Hematopoietic multipotent progenitor cell treated with erythropoietin and hydrocortisone succinate and interleukin-3 and kit ligand, for 15 days (in vitro differentiated cells): ENCODE measurements around the gene CLEC16A.

Source experiments
- DNase-seq: peaks from one replicate; pipeline ENCODE4 v3.0.0-alpha.2; 2015; ENCODE audit warnings: low spot score

The CLEC16A gene

DNA sequence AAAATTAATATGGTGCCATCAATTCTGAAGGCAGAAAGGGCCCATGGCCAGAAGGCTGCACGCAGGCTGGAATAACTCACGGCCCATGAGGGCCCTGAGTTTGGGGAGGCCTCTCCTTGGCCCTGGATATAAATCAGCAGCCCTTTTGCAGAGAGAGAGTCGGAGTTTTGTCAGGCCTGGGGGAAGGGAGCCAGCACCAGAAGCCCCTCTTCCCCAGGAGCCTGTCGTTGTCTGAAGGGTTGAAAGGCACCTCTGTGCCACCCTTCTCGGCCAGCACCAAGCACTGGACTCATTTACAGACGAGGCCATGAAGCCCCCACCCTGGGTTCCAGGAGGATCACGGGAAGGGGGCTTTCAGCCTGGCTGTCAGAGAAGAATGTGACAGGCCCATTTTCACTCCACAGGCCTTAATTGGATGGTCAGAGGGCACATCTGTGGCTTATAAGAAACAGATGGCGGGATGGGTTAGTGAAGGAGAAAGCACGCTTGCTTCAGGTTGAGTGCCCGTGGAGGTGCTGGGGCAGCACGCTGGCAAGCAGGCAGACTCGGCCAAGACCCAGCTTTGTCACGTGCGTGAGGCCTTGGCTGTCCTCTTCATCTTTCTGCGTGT is 140.6 kb downstream of the CLEC16A start:
- DNase-seq, result no peak

DNA sequence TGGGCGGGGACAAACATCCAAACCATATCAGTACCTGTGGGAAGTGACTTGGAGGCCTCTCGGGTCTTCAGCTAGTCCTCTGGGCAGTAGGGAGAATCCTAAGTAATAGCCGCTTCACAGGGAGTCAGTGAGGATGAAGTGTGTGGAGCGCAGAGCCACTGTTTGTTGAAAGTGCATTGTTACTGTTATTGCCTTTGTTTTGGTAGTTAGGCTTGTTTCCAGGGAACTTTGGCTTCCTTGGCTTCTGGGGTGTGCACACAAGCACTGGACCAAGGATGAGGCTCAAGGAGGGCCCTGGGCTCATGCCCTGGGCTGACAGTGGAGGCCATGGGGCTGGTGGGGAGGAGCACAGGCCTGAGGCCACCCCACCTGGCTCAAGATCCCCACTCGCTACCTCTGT is 141.6 kb downstream of the CLEC16A start:
- no peak for DNase-seq

DNA sequence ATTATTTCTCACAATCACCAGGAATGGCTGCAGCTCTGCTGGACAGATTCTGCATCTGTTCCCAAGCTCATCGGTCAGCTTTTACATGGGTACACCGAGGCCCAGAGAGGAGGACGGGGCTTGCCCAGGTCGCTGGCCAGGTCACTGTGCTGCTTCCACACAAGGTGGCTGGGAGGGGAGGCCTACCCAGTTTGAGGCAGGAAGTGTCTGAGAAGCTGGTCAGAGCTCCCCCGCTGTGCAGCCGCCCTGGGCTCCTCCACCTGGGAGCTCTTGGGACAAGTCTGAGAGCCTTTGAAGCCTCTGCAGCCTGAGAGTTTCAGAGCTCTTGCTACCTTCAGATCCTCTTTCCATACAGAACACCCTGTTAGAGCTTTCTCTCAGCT is 143.3 kb downstream of the CLEC16A start:
- DNase-seq, result no peak

DNA sequence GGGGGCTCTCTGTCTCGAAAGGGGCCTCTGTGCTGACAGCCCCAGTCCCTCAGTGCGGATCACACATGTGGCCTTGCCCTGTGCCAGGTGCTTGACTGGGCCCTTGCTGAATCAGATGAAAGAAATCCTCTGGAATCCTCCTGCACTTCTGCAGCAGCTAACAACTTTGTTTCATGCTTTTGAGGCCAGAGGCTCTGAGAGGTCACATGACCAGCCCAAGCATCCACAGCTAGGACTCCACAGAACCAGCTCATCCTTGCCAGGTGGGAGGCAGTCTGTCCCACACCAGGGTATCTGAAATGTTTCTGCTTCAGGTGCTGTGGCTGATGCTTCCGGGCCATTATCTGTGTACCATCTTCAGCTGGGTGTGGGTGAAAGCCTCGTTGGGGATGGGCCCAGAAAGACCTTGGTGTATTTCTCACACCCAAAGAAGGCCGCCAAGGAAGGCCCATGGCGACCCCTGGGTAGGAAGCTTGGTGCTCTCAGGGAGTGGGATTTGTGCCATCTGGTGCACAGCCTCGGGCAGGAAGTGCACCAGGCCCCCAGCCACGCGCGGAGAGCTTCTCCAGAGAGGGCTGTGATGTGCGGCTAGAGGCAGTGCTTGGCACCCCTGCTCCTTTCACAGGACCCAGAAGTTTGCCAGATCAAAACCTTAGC is 143.8 kb downstream of the CLEC16A start:
- no peak for DNase-seq

DNA sequence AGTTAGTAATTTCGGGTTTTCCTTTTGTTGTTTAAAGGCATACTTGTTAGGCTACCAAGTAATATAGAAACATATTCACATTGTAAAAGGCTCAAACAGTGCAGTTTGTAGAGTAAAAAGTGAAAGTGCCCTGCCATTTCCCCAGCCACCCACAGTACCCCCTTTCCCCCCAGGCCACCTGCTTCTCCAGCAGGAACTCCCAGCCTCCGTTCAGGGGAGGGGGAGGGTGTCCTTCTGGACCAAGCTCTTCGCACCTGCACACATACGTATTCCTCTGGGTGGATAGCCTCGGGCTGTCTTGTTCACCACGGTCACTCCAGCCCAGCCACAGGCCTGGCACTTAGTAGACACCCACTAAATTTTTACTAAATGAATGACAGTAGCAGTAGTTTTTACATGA is 144.5 kb downstream of the CLEC16A start:
- DNase-seq, result no peak

DNA sequence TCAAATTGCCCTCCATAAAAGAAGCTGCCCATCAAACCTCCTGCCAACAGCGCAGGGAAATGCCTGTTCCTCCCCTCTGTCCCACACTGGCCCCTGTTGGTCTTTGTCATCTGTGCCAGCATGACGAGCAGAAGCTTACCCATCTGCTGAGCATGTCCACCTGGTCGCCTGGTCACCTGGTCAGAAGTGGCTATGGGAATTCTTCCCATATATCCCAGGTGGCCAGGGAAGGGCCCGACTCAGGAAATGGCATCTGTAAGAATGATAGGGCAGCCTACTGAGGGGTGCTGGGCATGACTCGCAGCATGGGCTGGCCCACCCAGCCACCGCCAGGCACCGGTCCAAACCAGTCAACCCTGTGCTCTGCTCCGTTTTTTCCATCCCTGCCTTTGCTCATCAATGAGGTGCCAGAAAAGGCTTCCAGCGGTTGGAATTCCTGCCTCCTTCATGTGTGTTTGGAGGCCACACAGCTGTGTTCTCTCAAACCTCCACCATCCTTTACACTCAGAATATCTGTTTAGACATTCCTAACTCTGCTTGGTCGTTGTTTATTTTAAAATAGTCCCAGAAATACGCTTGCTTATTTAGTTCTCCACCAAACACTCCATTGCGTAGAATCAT is 145.2 kb downstream of the CLEC16A start:
- DNase-seq, result no peak

DNA sequence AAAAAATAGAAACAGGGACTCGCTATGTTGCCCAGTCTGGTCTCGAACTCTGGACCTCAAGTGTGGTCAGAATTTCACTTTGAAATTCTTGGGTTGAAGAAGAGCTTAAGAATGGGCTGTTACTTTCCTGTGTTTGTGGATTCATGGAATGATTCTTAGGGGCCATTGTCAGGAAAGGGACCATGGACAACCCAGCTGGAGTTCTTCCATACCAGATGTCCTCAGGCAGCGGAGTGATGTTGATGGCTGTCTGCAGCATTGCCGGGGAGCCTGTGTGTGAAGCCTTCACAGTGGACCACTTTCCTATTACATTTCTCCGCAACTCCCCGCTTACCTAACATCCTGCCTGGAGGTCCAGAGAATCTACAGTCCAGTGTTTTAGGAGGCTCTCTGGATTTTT is 145.9 kb downstream of the CLEC16A start:
- no peak for DNase-seq

DNA sequence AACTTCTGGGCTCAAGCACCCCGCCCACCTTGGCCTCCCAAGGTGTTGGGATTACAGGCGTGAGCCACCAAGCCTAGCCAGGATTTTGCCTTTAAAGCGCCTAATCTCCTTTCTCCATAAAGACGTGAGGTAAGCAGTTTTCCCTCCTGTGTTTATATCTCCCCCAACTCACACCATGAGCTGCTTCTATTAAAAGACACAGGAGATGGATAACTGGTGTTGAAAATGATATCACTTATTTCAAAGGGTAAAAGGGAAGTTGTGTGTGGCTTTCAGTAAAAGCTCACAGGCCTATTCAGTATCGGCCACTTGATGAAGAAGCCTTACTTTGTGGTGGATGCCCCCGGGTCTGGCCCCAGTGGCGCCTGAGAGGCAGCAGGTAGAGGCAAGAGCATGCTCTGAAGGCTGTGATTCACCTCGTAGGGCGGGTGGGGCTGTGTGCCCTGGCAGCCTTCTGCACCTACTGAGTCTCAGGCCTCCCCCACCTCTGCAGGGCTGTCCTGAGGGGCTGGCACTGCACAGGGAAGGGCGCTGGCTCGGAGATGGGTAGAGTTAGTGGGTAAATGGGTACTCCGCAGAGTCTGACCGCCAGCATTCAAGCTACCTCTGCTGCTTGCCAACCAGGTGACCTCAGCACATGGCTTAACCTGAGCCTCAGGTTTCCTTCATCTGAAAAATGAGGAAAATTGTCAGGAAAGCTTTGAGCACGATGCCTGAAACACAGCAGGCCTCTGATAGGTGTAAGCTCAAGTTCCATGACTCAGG is 146.8 kb downstream of the CLEC16A start:
- DNase-seq, result no peak

DNA sequence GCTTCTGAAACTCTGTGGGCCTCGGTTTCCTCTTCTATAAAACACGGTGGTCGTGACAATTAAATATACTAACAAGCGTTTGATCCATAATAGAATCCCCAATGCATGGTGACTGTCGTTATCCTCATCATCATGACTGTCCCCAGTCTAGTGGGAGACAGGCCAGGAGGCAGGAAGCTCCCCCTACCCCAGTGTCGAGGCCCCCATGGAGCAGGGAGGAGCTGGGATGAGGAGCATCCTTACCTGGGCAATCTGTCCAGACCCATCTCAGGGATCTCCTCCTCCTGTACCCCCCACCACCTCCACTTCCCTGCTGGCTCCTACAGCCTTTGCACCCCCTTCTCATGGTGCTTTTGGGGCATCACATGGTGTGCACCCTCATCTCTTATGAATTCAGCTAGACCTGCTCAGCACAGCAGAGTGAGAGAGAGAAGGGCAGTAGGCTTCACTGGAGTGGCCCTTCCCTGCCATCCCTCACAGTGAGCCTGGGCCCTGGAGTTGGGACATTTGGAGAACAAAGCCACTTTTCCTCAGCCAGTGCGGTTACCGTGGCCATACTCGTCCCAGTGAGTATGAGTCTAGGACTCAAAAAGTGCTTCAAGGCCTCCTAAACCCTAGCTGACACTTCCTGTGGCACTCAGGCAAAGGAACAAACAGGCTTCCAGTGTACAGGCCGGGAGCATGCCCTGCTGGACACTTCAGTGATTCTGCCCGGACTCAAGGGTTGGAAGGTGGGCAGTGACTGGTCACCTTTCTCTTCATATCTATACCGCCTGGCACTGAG is 148.6 kb downstream of the CLEC16A start:
- no peak for DNase-seq

DNA sequence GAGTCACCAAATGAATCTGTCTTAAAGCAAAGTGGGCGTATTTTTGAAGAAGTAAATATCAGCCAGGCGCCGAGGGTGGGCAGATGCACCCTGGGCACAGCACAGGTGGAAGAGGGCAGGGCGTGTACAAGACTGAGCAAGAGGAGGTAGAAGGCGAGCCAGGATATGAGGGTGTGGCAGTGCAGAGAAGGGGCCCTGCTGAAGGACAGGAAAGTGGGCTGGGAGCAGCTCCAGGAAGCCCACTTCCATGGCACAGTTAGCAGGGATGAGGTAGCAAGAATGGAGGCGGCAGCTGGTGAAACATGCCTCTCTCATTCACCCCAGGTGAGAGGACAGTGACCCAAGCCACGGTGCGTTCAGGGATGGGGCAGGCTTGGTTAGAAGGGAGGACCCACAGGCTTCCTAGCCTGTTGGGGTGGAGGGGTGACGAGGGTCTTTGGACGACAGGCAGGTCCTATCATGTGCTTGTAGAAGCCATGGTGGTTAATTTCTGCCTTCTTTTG is 149.3 kb downstream of the CLEC16A start:
- no peak for DNase-seq

DNA sequence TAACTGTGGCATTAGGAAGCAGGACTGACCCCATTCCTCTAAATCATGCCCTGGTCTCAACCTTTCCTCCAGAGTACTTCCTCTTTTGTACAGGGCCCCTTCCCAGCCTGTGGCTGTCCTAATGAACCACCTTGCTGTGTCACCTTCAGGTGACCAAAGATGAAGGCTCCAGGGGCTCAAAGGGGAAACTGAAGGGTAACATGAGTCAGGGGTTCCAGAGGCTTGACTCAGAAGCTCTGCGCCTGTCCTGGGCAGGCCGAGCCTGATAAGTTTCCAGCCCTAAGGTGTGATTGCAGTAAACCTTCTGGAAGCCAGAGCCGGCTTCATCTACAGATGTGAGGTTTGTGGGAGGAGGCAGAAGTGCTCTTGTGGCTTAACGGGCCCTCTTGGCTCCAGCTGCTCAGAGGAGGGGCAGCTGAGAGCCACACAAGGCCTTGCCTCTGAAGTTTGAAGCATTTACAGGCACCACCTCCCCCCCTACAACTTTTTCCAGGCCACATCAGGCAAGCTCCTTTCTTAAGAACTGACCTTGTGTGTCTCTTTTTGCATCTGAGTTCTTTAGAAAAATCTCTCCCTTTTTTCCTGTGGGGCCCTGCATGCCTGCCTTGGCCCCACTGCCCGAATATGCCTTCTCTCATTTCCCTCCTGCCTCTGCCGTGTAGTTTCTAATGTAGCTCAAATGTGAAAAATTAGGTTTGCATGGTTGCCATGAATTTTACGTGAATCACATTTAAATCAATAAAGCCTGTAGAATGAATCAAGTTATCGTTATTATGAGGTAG is 149.9 kb downstream of the CLEC16A start:
- DNase-seq, result no peak

DNA sequence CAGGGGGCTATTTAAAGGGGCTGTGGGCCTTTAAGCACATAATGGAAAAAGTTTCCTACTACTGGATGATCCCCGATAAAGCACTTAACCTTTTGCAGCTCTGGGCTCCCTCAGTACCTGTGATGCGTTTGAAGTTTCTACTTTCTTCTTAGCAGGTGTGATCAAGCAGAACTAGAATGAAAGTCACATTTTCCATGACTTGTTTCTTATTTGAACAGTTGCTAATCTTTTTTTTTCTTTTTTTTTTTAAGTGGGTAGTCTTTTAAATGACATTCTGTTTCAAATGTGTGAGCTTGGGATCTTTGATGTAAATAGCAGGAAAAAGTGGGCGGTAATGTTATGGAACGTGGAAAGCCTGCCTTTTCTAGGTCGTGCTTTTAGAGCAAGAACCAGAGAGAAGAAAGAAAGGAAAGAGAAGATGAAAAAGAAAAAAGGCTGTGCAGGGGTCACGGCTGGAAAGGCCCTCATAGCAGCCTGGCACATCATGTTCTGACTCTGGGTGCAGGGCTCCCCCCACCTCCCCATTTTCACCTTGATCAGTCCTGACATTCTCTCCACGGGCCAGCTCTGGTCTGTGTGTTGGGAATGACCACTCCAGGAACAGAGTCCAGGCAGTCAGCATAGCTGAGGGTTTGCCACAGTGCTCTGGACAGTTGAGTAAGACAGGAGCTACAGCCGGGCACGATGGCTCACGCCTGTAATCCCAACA is 150.6 kb downstream of the CLEC16A start:
- DNase-seq, result no peak

DNA sequence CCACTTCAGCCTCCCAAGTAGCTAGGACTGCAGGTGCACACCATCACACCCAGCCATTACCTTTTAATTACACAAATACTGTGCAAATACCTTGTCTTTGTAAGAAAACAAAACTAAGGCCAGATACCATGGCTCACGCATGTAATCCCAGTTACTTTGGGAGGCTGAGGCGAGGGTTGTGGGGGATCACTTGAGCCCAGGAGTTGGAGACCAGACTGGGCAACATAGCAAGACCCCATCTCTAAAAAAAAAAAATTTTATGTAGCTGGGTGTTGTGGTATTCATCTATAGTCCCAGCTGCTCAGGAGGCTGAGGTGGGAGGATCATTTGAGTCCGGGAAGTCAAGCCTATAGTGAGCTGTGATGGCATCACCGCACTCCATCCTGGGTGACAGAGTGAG is 151.6 kb downstream of the CLEC16A start:
- DNase-seq, result no peak

DNA sequence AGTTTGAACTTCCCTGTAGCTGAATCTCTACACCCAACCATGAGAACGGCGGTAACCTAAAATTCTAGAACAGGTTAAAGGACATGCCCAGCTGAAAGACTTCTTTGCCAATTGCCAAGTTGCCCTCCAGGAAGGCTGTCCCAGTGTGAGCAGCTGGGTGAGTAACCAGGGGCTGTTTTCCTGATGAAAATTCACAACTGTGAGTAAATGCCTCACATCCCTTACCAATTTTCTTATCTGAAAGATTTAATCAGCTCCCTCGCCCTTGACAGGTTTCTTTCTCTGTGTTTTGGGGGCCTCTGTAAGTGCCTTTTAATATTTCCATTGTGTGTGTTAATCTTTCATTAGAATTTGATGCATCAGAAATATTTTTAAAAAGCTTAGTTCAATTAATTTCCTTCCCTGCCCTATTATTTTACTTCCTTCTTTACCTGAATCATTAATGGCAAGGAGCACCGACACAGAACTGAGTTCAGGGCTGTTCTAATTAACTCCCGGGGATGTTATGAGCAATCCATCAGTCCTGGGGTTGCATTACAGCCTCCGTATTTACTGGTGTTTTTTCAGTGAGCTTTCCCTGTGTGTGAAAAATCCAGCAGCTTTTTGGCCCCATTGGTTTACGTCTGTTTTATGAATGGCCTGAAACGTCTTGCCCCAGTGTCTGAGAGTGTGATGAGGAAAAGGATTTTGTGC is 152.9 kb downstream of the CLEC16A start:
- no peak for DNase-seq

DNA sequence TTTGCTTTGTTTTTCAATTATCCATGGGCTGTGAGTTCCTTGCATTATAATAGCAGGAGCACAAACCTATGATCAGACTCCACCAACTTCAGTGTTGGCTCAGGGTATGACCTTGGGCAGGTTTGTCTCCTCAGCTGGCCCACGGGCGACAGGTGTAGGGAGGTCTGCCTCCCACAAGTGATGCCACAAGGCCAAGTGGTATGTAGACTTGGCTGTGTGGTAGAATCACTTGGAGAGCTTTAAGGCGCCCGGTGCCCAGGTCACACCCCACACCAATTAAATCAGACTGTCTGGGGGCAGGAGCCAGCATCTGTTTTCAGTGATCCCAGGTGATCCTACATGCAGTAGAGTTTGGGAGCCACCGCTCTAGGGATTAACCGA is 153.4 kb downstream of the CLEC16A start:
- no peak for DNase-seq

DNA sequence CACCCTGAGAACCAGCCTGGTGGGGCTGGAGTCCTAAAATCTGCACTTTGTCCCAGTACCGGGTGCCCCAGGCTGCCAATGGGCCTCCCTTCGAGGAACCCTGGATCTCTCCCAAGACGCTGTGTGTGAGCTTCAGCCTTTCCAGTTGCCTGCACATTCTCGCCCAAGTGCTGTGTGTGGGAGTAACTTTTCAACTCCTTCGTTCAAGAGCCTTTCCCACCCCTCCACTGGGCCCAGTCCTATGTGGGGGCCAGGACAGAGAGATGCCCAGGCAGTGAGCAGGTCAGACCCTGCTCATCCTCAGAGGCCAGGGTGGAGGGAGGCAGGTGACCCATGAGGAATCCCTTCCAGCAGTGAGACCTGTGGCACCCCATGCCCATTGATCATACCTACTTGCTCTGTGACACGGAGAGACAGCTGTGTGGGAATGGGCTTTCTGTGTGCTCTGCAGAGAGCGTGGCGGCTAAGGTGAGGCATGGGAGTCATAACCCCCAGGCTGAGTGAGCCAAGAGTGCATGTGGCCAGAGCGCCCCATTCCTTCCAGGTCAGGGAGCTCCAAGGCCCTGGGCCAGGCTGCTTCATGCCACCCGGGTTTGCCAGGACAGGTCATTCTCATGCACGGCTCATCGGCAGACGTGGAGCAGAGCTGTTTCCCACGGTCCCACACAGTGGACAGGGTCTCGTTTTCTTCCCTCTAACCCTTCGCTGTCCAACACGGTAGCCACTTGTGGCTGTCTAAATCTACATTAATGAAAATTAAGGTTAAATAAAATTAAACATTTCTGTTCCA is 154.4 kb downstream of the CLEC16A start:
- no peak for DNase-seq

DNA sequence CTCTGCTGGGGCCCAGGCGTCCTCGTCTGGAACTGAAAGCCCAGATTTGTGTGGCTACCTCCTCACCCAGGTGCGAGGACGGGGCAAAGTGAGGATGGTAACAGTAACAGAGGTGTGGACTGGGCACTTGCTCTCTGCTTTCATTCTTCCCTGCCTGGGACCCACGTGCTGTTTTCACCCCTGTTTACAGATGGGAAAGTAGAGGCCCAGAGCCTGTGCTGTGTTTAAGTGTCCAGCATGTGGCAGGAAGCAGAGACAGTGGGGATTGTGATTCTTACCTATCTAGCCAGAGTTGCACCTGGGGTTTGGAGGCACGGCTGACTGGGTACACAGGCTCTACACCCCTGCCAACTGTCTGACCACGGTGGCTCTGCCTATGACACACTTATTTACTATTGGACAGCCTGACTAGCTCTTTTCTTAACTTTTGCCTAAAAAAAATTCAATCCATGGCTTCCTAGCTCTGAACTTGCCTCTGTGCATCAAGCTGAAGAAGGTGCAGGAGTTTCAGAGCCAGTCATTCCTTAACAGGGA is 155.4 kb downstream of the CLEC16A start:
- no peak for DNase-seq

DNA sequence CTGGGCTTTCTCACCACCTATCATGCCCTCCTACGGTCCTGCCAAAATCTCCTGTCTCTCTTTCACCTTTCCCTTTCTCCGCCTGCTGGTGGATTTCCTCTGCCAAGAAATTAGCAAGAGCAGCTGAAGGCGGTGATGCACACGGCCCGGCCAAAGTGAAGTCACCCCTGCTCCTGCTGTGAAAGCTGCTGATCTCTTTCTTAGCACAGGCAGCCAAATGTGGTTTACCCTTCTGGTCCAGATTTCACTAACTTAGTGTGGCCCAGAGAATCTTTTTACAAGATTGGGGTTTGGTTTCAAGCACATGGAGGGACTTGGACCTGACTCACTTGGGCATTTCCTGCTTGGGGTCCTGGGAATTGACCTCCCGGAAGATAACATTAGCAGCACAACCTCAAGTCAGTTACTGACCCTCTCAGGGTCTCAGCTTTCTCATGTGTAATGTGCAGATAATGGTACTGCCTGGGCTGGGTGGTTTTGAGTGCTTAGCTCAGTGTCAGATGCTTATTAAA is 155.9 kb downstream of the CLEC16A start:
- no peak for DNase-seq

DNA sequence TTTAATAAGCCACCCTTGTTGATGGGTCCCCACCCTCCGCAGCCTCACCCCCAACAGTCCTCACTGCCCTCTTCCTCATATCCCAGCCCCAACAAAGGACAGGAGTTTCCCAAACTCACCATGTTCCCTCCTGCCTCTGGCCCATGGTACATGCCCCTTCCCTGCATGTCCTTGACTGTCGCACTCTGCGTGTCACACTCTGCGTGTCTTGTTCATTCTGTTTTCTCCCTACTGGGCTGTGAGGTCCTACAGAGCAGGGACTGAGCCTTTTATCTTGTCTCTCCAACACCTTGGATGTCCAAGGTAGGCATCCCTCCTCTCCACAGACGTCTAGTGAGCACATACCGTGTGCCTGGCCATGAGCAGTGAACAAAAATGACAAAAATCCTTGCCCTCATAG is 156.9 kb downstream of the CLEC16A start:
- DNase-seq, result no peak
